GM21528 (cell line): Measurements from ENCODE around the gene R3HDM1.

Experiments
- ATAC-seq: cut with Tn5 transposase; IDR thresholded peaks from one replicate; pipeline ENCODE4 v1.9.1; 2021; ENCODE audit warnings: mild to moderate bottlenecking, moderate library complexity; ENCODE audit not compliant: unreplicated experiment, low FRiP score

The R3HDM1 gene

GRCh38 chr2:135768863-135769262 is 237.6 kb downstream of the R3HDM1 start:
- no peak for ATAC-seq

DNA sequence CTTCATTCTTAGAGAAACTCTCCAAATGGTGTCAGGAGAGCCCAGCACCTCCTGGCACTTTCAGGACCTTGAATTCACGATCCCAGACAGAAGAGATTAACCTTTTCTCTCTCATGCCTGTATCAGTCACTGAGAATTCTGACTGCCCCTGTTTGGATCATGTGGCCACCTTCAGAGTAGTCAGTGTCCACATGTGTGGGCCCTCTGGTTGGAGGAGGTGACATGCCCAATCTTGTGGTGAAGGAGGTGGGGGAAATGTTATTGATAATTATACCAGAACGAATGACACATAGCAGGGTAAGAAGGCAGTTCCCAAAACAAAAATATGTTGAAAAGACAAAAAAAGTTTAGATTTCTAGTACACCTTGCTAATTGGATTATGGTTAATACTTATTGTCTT is 242.0 kb downstream of the R3HDM1 start:
- ATAC-seq, result no peak

DNA sequence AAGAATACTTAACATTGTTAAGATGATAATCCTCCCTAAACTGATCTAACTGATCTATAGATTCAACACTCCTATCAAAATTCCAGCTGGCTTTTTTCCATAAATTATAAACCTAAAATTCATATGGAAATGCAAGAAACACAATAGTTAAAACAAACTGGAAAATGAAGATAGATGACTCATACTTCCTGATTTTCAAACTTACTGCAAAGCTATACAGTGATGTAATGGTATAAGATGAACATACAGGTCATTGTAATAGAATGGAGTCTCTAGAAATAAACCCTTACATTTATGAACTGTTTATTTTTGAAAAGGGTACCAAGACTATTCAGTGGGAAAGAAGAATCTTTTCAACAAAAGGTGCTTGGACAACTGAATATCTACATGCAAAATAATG is 242.6 kb downstream of the R3HDM1 start:
- ATAC-seq, result no peak
